ENCODE measurements around the gene PAF1. TPM values are rescaled to one million over a fixed set of nuclear protein-coding genes. Genes with fewer than 3 reads are reported as not detected.

The PAF1 gene
- total and polyA plus RNA-seq, 2 of the 13 experiments (the other 11 are each of a cell fraction or from before 2014, with no cell fraction given), result 30.2 to 31.1 TPM

- TF ChIP-seq ZBTB14 (CRISPR knock-in tag; IDR thresholded peaks at IDR 0.05), result no peak
- TF ChIP-seq ZNF552 (CRISPR knock-in tag; IDR thresholded peaks at IDR 0.05; ENCODE audit: borderline replicate concordance), result no peak
- TF ChIP-seq ZNF788 (CRISPR knock-in tag; IDR thresholded peaks at IDR 0.05; ENCODE audit: borderline replicate concordance), result no peak
Observed at GRCh38 chr19:39370735-39371134, 20.2 kb downstream of the PAF1 start (continued).

- BruUV-seq (replicated peaks), result no TSS peak
- WGBS (ENCODE audit: low lambda C conversion rate), result 74% methylated on average over 2 of the region's 2 CpGs
Observed at GRCh38 chr19:39369200-39369599, 21.7 kb downstream of the PAF1 start.

GRCh38 chr19:39365531-39365930 is 25.4 kb downstream of the PAF1 start:
- no peak overlapping the region for H3K4me2 ChIP-seq (ENCODE audit: low read depth, low read length)
- no peak overlapping the region for H3K27ac ChIP-seq (ENCODE audit: extremely low read length, insufficient read depth, low read length)
- no peak for DNase-seq (ENCODE audit: low spot score)
- no peaks in the 10 kb centered on the region for H3K79me2 ChIP-seq (ENCODE audit: insufficient read depth, low read length)
- in situ Hi-C loops (cut with HindIII; ENCODE audit: extremely low pct_ligation_motif_present, low pct_unique_long_range_greater_than_20kb), result no loop called here
- no peak for ATAC-seq
- CTCF ChIA-PET (ENCODE audit: low intra/inter-chr PET ratio, low total read pairs), result no interaction called here
- no peaks in the 10 kb centered on the region for H3K9me3 ChIP-seq (ENCODE audit: low read length)
- no peak overlapping the region for H2AFZ ChIP-seq (ENCODE audit: low read length)
- no peak overlapping the region for H3K4me3 ChIP-seq (replicated peaks in 1 of 3; ENCODE audit: insufficient read depth in 1 of 3, low read depth in 2 of 3, low read length in 3 of 3)
- BruUV-seq (replicated peaks), result no TSS peak
- H3K27me3 ChIP-seq (ENCODE audit: control insufficient read depth in 1 of 2, insufficient read depth in 2 of 2, low read length in 2 of 2), result no peaks in the 10 kb centered on the region
- peaks cover 19 to 60% of the 10 kb centered on the region in 2 experiments for H3K36me3 ChIP-seq (replicated peaks in 1 of 2; ENCODE audit: control insufficient read depth in 1 of 2, insufficient read depth in 2 of 2, low read length in 2 of 2)
- H3K9ac ChIP-seq (ENCODE audit: insufficient read depth, low read depth, low read length), result no peak overlapping the region
- H3K4me1 ChIP-seq (ENCODE audit: insufficient read depth, low read length), result no peaks in the 10 kb centered on the region
- 95% methylated on average over 1 of the region's 1 CpG for WGBS (ENCODE audit: low lambda C conversion rate)
- intact Hi-C loops (cut with micrococcal nuclease; ENCODE audit: unreplicated experiment), result no loop called here
- POLR2A ChIA-PET, result no interaction called here
- no peak for FAIRE-seq
- H4K20me1 ChIP-seq (ENCODE audit: insufficient read depth, low read length), result no peaks in the 10 kb centered on the region
- TF ChIP-seq DMTF1 (CRISPR knock-in tag; IDR thresholded peaks at IDR 0.05) (no peak), ZNF253 (CRISPR knock-in tag; IDR thresholded peaks at IDR 0.05; ENCODE audit: borderline replicate concordance) (no peak), THAP7 (CRISPR knock-in tag; IDR thresholded peaks at IDR 0.05) (no peak)

More at GRCh38 chr19:39369200-39369599, 21.7 kb downstream of the PAF1 start:
- no peak overlapping the region for H3K27ac ChIP-seq (ENCODE audit: extremely low read length, insufficient read depth, low read length)
- ATAC-seq, result no peak
- no peak for FAIRE-seq
- in situ Hi-C loops (cut with HindIII; ENCODE audit: extremely low pct_ligation_motif_present, low pct_unique_long_range_greater_than_20kb), result no loop called here
- no peak overlapping the region for H3K9ac ChIP-seq (ENCODE audit: insufficient read depth, low read depth, low read length)
- ChIA-PET CTCF (ENCODE audit: low intra/inter-chr PET ratio, low total read pairs) (no interaction called here), POLR2A (no interaction called here)
- DNase-seq (ENCODE audit: low spot score), result no peak
- H4K20me1 ChIP-seq (ENCODE audit: insufficient read depth, low read length), result no peaks in the 10 kb centered on the region
- no peak overlapping the region for H3K4me2 ChIP-seq (ENCODE audit: low read depth, low read length)
- H3K27me3 ChIP-seq (ENCODE audit: control insufficient read depth in 1 of 2, insufficient read depth in 2 of 2, low read length in 2 of 2), result no peaks in the 10 kb centered on the region
- H2AFZ ChIP-seq (ENCODE audit: low read length), result no peak overlapping the region
- no peaks in the 10 kb centered on the region for H3K9me3 ChIP-seq (ENCODE audit: low read length)
- no peak for TF ChIP-seq HMG20B (CRISPR knock-in tag; conservative IDR thresholded peaks at IDR 0.05)
- no peak for TF ChIP-seq HOXA7 (CRISPR knock-in tag; IDR thresholded peaks at IDR 0.05)
- peak; percentile 79 for TF ChIP-seq ZNF121 (CRISPR knock-in tag; IDR thresholded peaks at IDR 0.05)
- H3K4me1 ChIP-seq (ENCODE audit: insufficient read depth, low read length), result no peaks in the 10 kb centered on the region
- peaks cover 23 to 63% of the 10 kb centered on the region in 2 experiments for H3K36me3 ChIP-seq (replicated peaks in 1 of 2; ENCODE audit: control insufficient read depth in 1 of 2, insufficient read depth in 2 of 2, low read length in 2 of 2)
- intact Hi-C loops (cut with micrococcal nuclease; ENCODE audit: unreplicated experiment), result no loop called here
- H3K79me2 ChIP-seq (ENCODE audit: insufficient read depth, low read length), result no peaks in the 10 kb centered on the region
- no peak overlapping the region for H3K4me3 ChIP-seq (replicated peaks in 1 of 3; ENCODE audit: insufficient read depth in 1 of 3, low read depth in 2 of 3, low read length in 3 of 3)

Measured in HepG2 (cell line).